Measurements from ENCODE around the gene KRTAP2-1. TPM values are rescaled to one million over a fixed set of nuclear protein-coding genes. Genes with fewer than 3 reads are reported as not detected.

KRTAP2-1 gene
- total and polyA plus RNA-seq, 2 of the 13 experiments (the other 11 are each of a cell fraction or from before 2014, with no cell fraction given): not detected

DNA sequence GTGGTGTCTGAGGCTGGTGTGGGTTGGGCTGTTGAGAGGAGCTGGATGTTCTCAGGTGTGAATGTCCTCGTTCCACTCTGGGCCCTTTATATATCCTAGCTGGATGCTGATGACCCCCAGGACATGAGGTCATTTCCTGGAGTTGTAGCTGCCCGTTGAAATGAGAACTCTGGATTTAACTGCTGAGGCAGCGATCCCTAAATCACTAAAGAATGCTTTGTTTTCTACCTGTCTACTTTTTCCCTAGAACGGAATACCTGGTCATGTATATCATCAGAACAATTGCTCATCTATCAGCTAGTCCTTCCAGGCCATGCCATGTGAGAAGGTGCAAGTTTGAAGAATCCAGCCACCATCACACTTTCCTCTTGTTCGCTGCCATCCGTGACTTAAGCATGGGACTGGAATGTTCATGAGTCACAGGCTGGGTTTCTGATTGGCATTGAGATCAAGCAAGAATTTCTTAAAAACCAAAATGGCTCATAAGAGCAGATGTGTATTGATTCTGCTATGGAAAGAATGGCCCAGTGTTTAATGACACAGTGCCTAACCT lies 13.0 kb upstream of the KRTAP2-1 start, which contains the start of gene KRTAP2-3:
Gene KRTAP2-3 (minus strand): TSS at position 63 of the 553 bp plus-strand sequence. CDS start 64 bp downstream, outside the sequence.
- Histone ChIP-seq H3K9me3 (ENCODE audit: low read length) (no peaks in the 10 kb centered on the region), H3K36me3 (replicated peaks in 1 of 2; ENCODE audit: control insufficient read depth in 1 of 2, insufficient read depth in 2 of 2, low read length in 2 of 2) (no peaks in the 10 kb centered on the region), H3K4me2 (ENCODE audit: low read depth, low read length) (peak within 1 kb of the TSS; percentile 51), H2AFZ (ENCODE audit: low read length) (no peak within 1 kb of the TSS), H3K79me2 (ENCODE audit: insufficient read depth, low read length) (no peaks in the 10 kb centered on the region), H3K27ac (ENCODE audit: extremely low read length, insufficient read depth, low read length) (peak within 1 kb of the TSS; percentile 79), H3K27me3 (ENCODE audit: control insufficient read depth in 1 of 2, insufficient read depth in 2 of 2, low read length in 2 of 2) (no peaks in the 10 kb centered on the region), H4K20me1 (ENCODE audit: insufficient read depth, low read length) (no peaks in the 10 kb centered on the region), H3K9ac (ENCODE audit: insufficient read depth, low read depth, low read length) (peak within 1 kb of the TSS; percentile 51), H3K4me1 (ENCODE audit: insufficient read depth, low read length) (peaks cover 55% of the 10 kb centered on the region), H3K4me3 (replicated peaks in 1 of 3; ENCODE audit: insufficient read depth in 1 of 3, low read depth in 2 of 3, low read length in 3 of 3) (no peak within 1 kb of the TSS; a peak in 1 of 6 replicates)
- no peak for FAIRE-seq
- TF ChIP-seq MAFK (conservative IDR thresholded peaks at IDR 0.05 in 1 of 2, IDR thresholded peaks at IDR 0.05 in 1 of 2; ENCODE audit: low read length in 2 of 2): peak; percentile 70 to 76
- TF ChIP-seq WIZ (CRISPR knock-in tag; IDR thresholded peaks at IDR 0.05): no peak
- no peak for TF ChIP-seq NAIF1 (CRISPR knock-in tag; IDR thresholded peaks at IDR 0.05; ENCODE audit: borderline replicate concordance)
- TF ChIP-seq ZNF687 (CRISPR knock-in tag; IDR thresholded peaks at IDR 0.05): peak; percentile 73
- TF ChIP-seq ARID5B (CRISPR knock-in tag; IDR thresholded peaks at IDR 0.05): 0 out of 2 replicates have a peak, but pooled peaks have one; percentile 13
- TF ChIP-seq ZNF232 (CRISPR knock-in tag; IDR thresholded peaks at IDR 0.05; ENCODE audit: borderline replicate concordance): no peak
- TF ChIP-seq XRCC5 (optimal IDR thresholded peaks at IDR 0.05; ENCODE audit: low read length): no peak
- peak; percentile 56 for TF ChIP-seq TEAD3 (CRISPR knock-in tag; optimal IDR thresholded peaks at IDR 0.05; ENCODE audit: borderline replicate concordance)
- peak; percentile 70 for TF ChIP-seq MAFF (IDR thresholded peaks at IDR 0.05; ENCODE audit: low read depth, low read length)
- peak; percentile 67 for TF ChIP-seq FOSL2 (CRISPR knock-in tag; IDR thresholded peaks at IDR 0.05)
- no peak for TF ChIP-seq SOX13 (IDR thresholded peaks at IDR 0.05)
- 0 out of 4 replicates have a peak, but pooled peaks of 1 of the 2 experiments have one; percentile 13 for TF ChIP-seq SOX13 (CRISPR knock-in tag; conservative IDR thresholded peaks at IDR 0.05 in 1 of 2, IDR thresholded peaks at IDR 0.05 in 1 of 2)
- intact Hi-C loops (cut with micrococcal nuclease; ENCODE audit: unreplicated experiment) (no loop called here), in situ Hi-C loops (cut with HindIII; ENCODE audit: extremely low pct_ligation_motif_present, low pct_unique_long_range_greater_than_20kb) (no loop called here)
- ChIA-PET POLR2A (interaction anchor here (0.6 to 1.4 kb wide), 3 partner anchors 103 to 156 kb away, joined by 3 to 15 read pairs (median 3); no protein-coding TSS in a partner anchor), CTCF (ENCODE audit: low intra/inter-chr PET ratio, low total read pairs) (no interaction called here)
- DNase-seq (ENCODE audit: low spot score): peak; percentile 36
- 91% methylated on average over 6 of the region's 6 CpGs for WGBS (ENCODE audit: low lambda C conversion rate)
- no TSS peak for BruUV-seq (replicated peaks)
- ATAC-seq: no peak

Measured in HepG2 (cell line).